Uterus (tissue), 4 donors: ENCODE measurements around the gene YTHDC2. TPM values are rescaled to one million over a fixed set of nuclear protein-coding genes. Genes with fewer than 3 reads are reported as not detected.

Experiments
- DNase-seq, 2 donors: peaks; one replicate each; pipeline ENCODE4 v3.0.0-alpha.2; 2019 to 2020
- H3K27ac ChIP-seq, 2 donors: fragments of 200-600 bp; sonication (generic); 1 replicate in 1 of 2; 2 replicates in 1 of 2; pipeline ENCODE4 v1.5.1; 2016 to 2018
- H3K27me3 ChIP-seq, 2 donors: fragments of 200-600 bp; sonication (generic); one replicate each; pipeline ENCODE4 v1.5.1; 2018 to 2019; ENCODE audit warnings: control low read depth in 1 of 2
- H3K36me3 ChIP-seq, 2 donors: fragments of 200-600 bp; sonication (generic); one replicate each; pipeline ENCODE4 v1.5.1; 2019; ENCODE audit warnings: control low read depth in 1 of 2
- H3K4me1 ChIP-seq, 2 donors: fragments of 200-600 bp; sonication (generic); one replicate each; pipeline ENCODE4 v1.5.1; 2018 to 2019; ENCODE audit warnings: control low read depth in 1 of 2
- H3K4me3 ChIP-seq, 2 donors: fragments of 200-600 bp; sonication (generic); 1 replicate in 1 of 2; 2 replicates in 1 of 2; pipeline ENCODE4 v1.5.1; 2018 to 2019; ENCODE audit warnings: mild to moderate bottlenecking in 1 of 2
- H3K9me3 ChIP-seq, 2 donors: fragments of 200-600 bp; sonication (generic); one replicate each; pipeline ENCODE4 v1.5.1; 2019; ENCODE audit warnings: control low read depth in 1 of 2
- POLR2A ChIP-seq, 2 donors: fragments of 450-650 bp; IDR thresholded peaks; one replicate each; pipeline ENCODE4 v1.6.1; 2016; ENCODE audit warnings: antibody characterized with exemption in 2 of 2, mild to moderate bottlenecking in 1 of 2, moderate library complexity in 1 of 2
- intact Hi-C: fragments of 100-400 bp; cut with DNase I; formaldehyde crosslinking; loops from one replicate; pipeline ENCODE4 v1.15.1; 2023; ENCODE audit warnings: low total_unique reads
- total RNA-seq, 4 donors: library from RNA; depleted of rRNA in 3 of 4; stranded (reverse); fragments of >200 nt in 3 of 4; gene quantifications; one replicate each; pipeline versions ENCODE4 v1.1.0 to v1.2.4, GENCODE V29; 2014 to 2023
- TF ChIP-seq, protein P1 (sequence below), 4 experiments: fragments of 200-600 bp in 2 of 4; fragments of 450-650 bp in 2 of 4; sonication (generic) in 2 of 4; IDR thresholded peaks; one replicate each; pipeline ENCODE4 v1.5.1; 2016 to 2019; ENCODE audit warnings: antibody characterized with exemption in 4 of 4, mild to moderate bottlenecking in 2 of 4, moderate library complexity in 1 of 4
- donor health status: DM: yes; HTN: yes; CAD: no.

Gene YTHDC2
- total RNA-seq, 4 donors from 2014 or later, result 22.3 to 66.1 (median 31.8) TPM

DNA sequence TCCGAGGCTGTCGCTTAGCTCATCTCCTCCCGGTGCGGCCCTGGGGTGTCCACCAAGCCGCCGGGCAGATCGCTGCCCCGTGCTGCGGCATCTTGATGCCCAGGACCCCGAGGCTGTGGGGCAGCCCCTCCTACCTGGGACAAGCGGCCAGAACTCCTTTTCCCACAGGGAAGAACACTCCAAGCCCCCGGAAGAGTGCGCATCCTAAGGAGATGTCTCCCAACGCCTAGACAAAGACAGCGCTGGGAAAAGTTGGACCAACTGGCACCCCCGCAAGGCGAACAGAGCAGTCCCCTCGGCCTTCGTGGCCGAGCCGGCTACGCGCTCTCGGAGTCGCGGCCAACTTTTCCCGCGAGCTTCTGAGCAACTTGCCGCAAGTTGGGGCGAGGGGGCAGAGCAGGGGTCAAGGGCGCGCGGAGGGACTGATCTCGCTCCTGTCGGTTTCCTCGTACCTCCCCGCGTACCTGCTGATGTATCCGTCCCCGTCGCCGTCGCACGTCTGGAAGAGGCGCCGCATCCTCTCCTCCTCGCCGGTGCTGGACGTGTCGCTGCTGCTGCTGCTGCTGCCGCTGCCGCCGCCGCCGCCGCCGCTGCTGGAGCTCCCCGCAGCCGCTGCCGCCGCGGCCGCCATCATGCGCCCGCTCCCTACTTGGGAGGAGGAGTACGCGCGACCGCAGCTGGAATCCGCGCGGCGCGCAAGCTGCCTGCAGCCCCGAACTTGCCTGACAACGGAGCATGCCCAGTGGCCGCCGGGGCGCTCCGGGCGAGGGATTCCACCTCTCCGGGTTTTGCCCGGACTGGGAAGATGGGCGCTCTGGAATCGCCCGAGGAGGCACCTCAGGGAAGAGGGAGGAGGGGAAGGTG lies 25.5 kb upstream of the YTHDC2 start, which contains the start of gene MCC:
Gene MCC, minus strand, starts transcription at position 673 of the 864 bp plus-strand sequence.
- no peaks in the 10 kb centered on the region for H3K36me3 ChIP-seq
- peak; percentile 58 to 70 for DNase-seq
- TF ChIP-seq POLR2A (IDR thresholded peaks at IDR 0.05), result peak in 1 of 2 donors; percentile 22
- TF ChIP-seq, protein P1, sequence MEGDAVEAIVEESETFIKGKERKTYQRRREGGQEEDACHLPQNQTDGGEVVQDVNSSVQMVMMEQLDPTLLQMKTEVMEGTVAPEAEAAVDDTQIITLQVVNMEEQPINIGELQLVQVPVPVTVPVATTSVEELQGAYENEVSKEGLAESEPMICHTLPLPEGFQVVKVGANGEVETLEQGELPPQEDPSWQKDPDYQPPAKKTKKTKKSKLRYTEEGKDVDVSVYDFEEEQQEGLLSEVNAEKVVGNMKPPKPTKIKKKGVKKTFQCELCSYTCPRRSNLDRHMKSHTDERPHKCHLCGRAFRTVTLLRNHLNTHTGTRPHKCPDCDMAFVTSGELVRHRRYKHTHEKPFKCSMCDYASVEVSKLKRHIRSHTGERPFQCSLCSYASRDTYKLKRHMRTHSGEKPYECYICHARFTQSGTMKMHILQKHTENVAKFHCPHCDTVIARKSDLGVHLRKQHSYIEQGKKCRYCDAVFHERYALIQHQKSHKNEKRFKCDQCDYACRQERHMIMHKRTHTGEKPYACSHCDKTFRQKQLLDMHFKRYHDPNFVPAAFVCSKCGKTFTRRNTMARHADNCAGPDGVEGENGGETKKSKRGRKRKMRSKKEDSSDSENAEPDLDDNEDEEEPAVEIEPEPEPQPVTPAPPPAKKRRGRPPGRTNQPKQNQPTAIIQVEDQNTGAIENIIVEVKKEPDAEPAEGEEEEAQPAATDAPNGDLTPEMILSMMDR (IDR thresholded peaks at IDR 0.05), result no peak
- H3K9me3 ChIP-seq, result no peaks in the 10 kb centered on the region
- peak within 1 kb of the TSS; percentile 53 to 54 for H3K4me3 ChIP-seq
- intact Hi-C loops, result no loop called here
- H3K4me1 ChIP-seq, result peaks cover 0 to 6% of the 10 kb centered on the region in 2 donors
- no peaks in the 10 kb centered on the region for H3K27me3 ChIP-seq
- peak within 1 kb of the TSS in 1 of 2 donors; percentile 18 for H3K27ac ChIP-seq

- no peak for DNase-seq
- Histone ChIP-seq H3K27ac (peak overlapping the region in 1 of 2 donors; percentile 18), H3K4me3 (peak overlapping the region; percentile 53 to 54), H3K36me3 (no peaks in the 10 kb centered on the region), H3K4me1 (peaks cover 0 to 6% of the 10 kb centered on the region in 2 donors), H3K27me3 (no peaks in the 10 kb centered on the region), H3K9me3 (no peaks in the 10 kb centered on the region)
- TF ChIP-seq POLR2A (IDR thresholded peaks at IDR 0.05), result no peak
- TF ChIP-seq, protein P1 (IDR thresholded peaks at IDR 0.05), result no peak
- intact Hi-C loops, result no loop called here
Observed at GRCh38 chr5:113488645-113489184, 24.8 kb upstream of the YTHDC2 start.

DNA sequence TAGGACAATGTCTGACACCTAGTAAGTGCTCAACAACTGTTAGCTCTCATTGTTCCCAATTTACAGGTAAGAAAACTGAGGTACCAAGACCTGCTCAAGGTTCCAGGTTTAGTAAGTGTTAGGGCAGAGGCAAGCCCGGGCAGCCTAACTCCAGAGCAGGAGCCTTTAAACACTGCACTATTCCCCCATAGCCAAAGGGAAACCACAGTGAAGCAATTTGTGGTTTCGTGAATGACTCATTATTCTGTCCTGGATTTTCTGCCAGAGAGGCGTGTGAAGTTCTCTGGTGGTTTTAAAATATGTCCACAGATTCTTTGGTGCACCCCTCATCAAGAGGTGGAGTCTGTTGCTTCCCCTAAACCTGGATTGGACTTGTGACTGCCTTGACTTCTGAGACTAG lies 24.2 kb upstream of the YTHDC2 start:
- intact Hi-C loops, result no loop called here
- Histone ChIP-seq H3K27ac (no peak overlapping the region), H3K27me3 (no peaks in the 10 kb centered on the region), H3K4me3 (peak overlapping the region in 1 of 2 donors; percentile 54), H3K36me3 (no peaks in the 10 kb centered on the region), H3K4me1 (peaks cover 0 to 6% of the 10 kb centered on the region in 2 donors), H3K9me3 (no peaks in the 10 kb centered on the region)
- TF ChIP-seq, protein P1 (IDR thresholded peaks at IDR 0.05), result no peak
- DNase-seq, result no peak

GRCh38 chr5:113490317-113490716 lies 23.2 kb upstream of the YTHDC2 start:
- TF ChIP-seq, protein P1 (IDR thresholded peaks at IDR 0.05), result no peak
- TF ChIP-seq POLR2A (IDR thresholded peaks at IDR 0.05), result no peak
- Histone ChIP-seq H3K27me3 (no peaks in the 10 kb centered on the region), H3K36me3 (no peaks in the 10 kb centered on the region), H3K9me3 (no peaks in the 10 kb centered on the region), H3K4me3 (no peak overlapping the region), H3K27ac (no peak overlapping the region), H3K4me1 (peaks cover 0 to 6% of the 10 kb centered on the region in 2 donors)
- no peak for DNase-seq
- intact Hi-C loops, result no loop called here

DNA sequence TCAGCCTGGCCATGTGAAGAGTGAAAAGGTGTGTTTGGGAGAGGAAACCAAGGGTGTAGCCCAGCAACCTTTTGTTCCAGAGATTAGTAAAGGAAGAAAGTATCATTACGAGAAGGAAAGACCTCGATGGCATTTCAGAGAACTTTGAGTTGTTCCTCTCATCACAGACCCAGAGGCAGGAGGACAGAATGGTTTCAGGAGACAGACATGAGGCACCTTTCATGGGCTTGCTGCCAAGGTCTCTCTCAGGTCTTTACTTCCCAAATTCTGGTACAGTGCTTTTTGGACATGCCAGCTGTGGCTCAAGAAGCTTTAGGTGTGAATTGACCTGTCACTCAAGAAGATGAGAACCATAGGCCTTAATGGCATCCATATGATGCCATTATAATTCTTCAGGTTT lies 22.5 kb upstream of the YTHDC2 start:
- TF ChIP-seq POLR2A (IDR thresholded peaks at IDR 0.05), result no peak
- TF ChIP-seq, protein P1 (IDR thresholded peaks at IDR 0.05), result no peak
- H3K9me3 ChIP-seq, result no peaks in the 10 kb centered on the region
- no peaks in the 10 kb centered on the region for H3K27me3 ChIP-seq
- no peak for DNase-seq
- H3K4me3 ChIP-seq, result no peak overlapping the region
- H3K4me1 ChIP-seq, result peaks cover 0 to 6% of the 10 kb centered on the region in 2 donors
- intact Hi-C loops, result no loop called here
- no peaks in the 10 kb centered on the region for H3K36me3 ChIP-seq
- no peak overlapping the region for H3K27ac ChIP-seq
